B cell (primary cell): ENCODE results near the gene BCAN. TPM values are rescaled to one million over a fixed set of nuclear protein-coding genes. Genes with fewer than 3 reads are reported as not detected.

Experiments used
- ATAC-seq: fragments of 200-7000 bp; cut with Tn5 transposase; one replicate; pipeline ENCODE4 v1.10.0; 2021; ENCODE audit warnings: low read depth, mild to moderate bottlenecking, moderate number of reproducible peaks, moderate library complexity
- CTCF ChIA-PET: fragments of 350-600 bp; sonication (Branson Sonifier 250); formaldehyde crosslinking; loops from one replicate; lab custom pipeline; 2021; ENCODE audit warnings: antibody characterized with exemption, inconsistent platforms; lab: Charles Lee
- POLR2A ChIA-PET: fragments of 350-600 bp; sonication (Branson Sonifier 250); formaldehyde crosslinking; loops from one replicate; lab custom pipeline; 2021; ENCODE audit warnings: antibody characterized with exemption; lab: Charles Lee
- DNase-seq: peaks from one replicate; pipeline ENCODE4 v3.0.0; 2013
- H2AFZ ChIP-seq: 2 replicates; pipeline ENCODE4 v1.6.1; 2012; ENCODE audit warnings: mild to moderate bottlenecking, low read depth, low read length; ENCODE audit not compliant: insufficient read depth, poor library complexity, severe bottlenecking
- H3K27ac ChIP-seq, 2 donors: 1 replicate in 1 of 2; 2 replicates in 1 of 2; pipeline ENCODE4 v1.5.1; 2012 to 2013; ENCODE audit warnings: low read length in 2 of 2, mild to moderate bottlenecking in 2 of 2, moderate library complexity in 1 of 2
- H3K27me3 ChIP-seq, 4 experiments: fragments of 200-600 bp in 1 of 4; sonication (generic) in 1 of 4; replicated peaks in 1 of 4; 1 replicate in 2 of 4; 2 replicates in 2 of 4; pipeline versions ENCODE4 v1.6.1 to v1.7.0; 2013 to 2016; ENCODE audit warnings: low read length in 3 of 4, mild to moderate bottlenecking in 2 of 4, mixed read lengths in 1 of 4, moderate library complexity in 1 of 4; ENCODE audit not compliant: insufficient read depth in 4 of 4, control insufficient read depth in 3 of 4; ENCODE audit errors: control extremely low read depth in 1 of 4
- H3K36me3 ChIP-seq, 2 experiments: replicated peaks in 1 of 2; 1 replicate in 1 of 2; 2 replicates in 1 of 2; pipeline versions ENCODE4 v1.6.1 to v1.7.1; 2013; ENCODE audit warnings: low read length in 1 of 2; ENCODE audit not compliant: insufficient read depth in 2 of 2, control insufficient read depth in 1 of 2; ENCODE audit errors: control extremely low read depth in 1 of 2, extremely low read depth in 1 of 2
- H3K4me1 ChIP-seq, 2 donors: fragments of 200-600 bp in 1 of 2; sonication (generic) in 1 of 2; 1 replicate in 1 of 2; 2 replicates in 1 of 2; pipeline versions ENCODE4 v1.5.1 to v1.6.1; 2013 to 2017; ENCODE audit warnings: low read length in 2 of 2; ENCODE audit not compliant: control insufficient read depth in 2 of 2, insufficient read depth in 2 of 2
- H3K4me2 ChIP-seq: replicated peaks from 2 replicates; pipeline ENCODE3; 2012; ENCODE audit warnings: mild to moderate bottlenecking, low read depth, low read length; ENCODE audit not compliant: poor library complexity, severe bottlenecking
- H3K4me3 ChIP-seq, 5 experiments: fragments of 200-600 bp in 1 of 5; sonication (generic) in 1 of 5; 1 replicate in 3 of 5; 2 replicates in 2 of 5; pipeline versions ENCODE4 v1.5.1 to v1.7.0; 2011 to 2016; ENCODE audit warnings: low read length in 4 of 5, mild to moderate bottlenecking in 4 of 5, low read depth in 2 of 5, control low read depth in 1 of 5, moderate library complexity in 1 of 5; ENCODE audit not compliant: insufficient read depth in 1 of 5; ENCODE audit errors: control extremely low read depth in 1 of 5, extremely low read depth in 1 of 5
- H3K79me2 ChIP-seq: fragments of 200-600 bp; sonication (generic); one replicate; pipeline ENCODE4 v1.6.0; 2016; ENCODE audit warnings: low read length; ENCODE audit not compliant: control insufficient read depth, insufficient read depth
- H3K9ac ChIP-seq: fragments of 200-600 bp; sonication (generic); 2 replicates; pipeline ENCODE4 v1.6.1; 2017; ENCODE audit warnings: mild to moderate bottlenecking, low read length, moderate library complexity
- H3K9me3 ChIP-seq, 3 donors: one replicate each; pipeline versions ENCODE4 v1.6.1 to v1.7.1; 2013; ENCODE audit warnings: low read length in 2 of 3; ENCODE audit not compliant: control insufficient read depth in 2 of 3, insufficient read depth in 1 of 3; ENCODE audit errors: control extremely low read depth in 1 of 3
- H4K20me1 ChIP-seq: 2 replicates; pipeline ENCODE4 v1.6.0; 2012; ENCODE audit warnings: mild to moderate bottlenecking, low read length; ENCODE audit not compliant: insufficient read depth, control insufficient read depth, poor library complexity, severe bottlenecking
- H3K27ac Mint-ChIP-seq: one replicate; pipeline ENCODE4 v1.8.0; 2021; ENCODE audit warnings: mixed read lengths
- H3K27me3 Mint-ChIP-seq: one replicate; pipeline ENCODE4 v1.8.0; 2021; ENCODE audit warnings: mixed read lengths
- H3K4me1 Mint-ChIP-seq: one replicate; pipeline ENCODE4 v1.8.0; 2021; ENCODE audit warnings: mixed read lengths
- H3K4me3 Mint-ChIP-seq: one replicate; pipeline ENCODE4 v1.8.0; 2021; ENCODE audit warnings: mixed read lengths
- H3K9me3 Mint-ChIP-seq: one replicate; pipeline ENCODE4 v1.8.0; 2022; ENCODE audit warnings: mixed read lengths; ENCODE audit not compliant: insufficient read depth
- CTCF ChIP-seq: fragments of 200-600 bp; IDR thresholded peaks from one replicate; pipeline ENCODE4 v1.8.0; 2022; ENCODE audit warnings: antibody characterized with exemption, mild to moderate bottlenecking
- EZH2 ChIP-seq: IDR thresholded peaks from 2 replicates; pipeline ENCODE4 v1.6.1; 2012; ENCODE audit warnings: borderline replicate concordance, low read depth, mild to moderate bottlenecking, moderate library complexity, low read length; ENCODE audit not compliant: insufficient read depth, poor library complexity, severe bottlenecking
- WGBS: methylation state at CpG from one replicate; pipeline ENCODE4 v1.1.5; 2013; ENCODE audit warnings: missing lambda C conversion rate; ENCODE audit not compliant: insufficient coverage; 5-methylcytosine and 5-hydroxymethylcytosine counted together
- intact Hi-C: fragments of 100-400 bp; cut with micrococcal nuclease; formaldehyde crosslinking; loops from one replicate; pipeline ENCODE4 v1.10.0; 2022
- polyA plus RNA-seq: library from polyadenylated mRNA; depleted of rRNA; stranded (reverse); fragments of >200 nt; gene quantifications from 2 replicates; pipeline ENCODE4 v1.2.3, GENCODE V29; 2012
- total RNA-seq, 2 donors: library from RNA; stranded (reverse); fragments of 120-200 nt in 1 of 2; gene quantifications; 1 replicate in 1 of 2; 2 replicates in 1 of 2; pipeline versions ENCODE4 v1.2.3 to v1.2.4, GENCODE V29; 2013 to 2022

BCAN gene
- total and polyA plus RNA-seq, 2 donors (not counting 1 experiment from before 2014, with no cell fraction given), result not detected

GRCh38 chr1:156648496-156648895 is 6.6 kb downstream of the BCAN start:
- Histone ChIP-seq H3K27me3 (peaks cover 0 to 82% (median 42%) of the 10 kb centered on the region in 4 experiments), H3K79me2 (no peaks in the 10 kb centered on the region), H3K4me3 (no peak overlapping the region), H3K36me3 (no peaks in the 10 kb centered on the region), H4K20me1 (no peaks in the 10 kb centered on the region), H3K4me1 (peaks cover 4 to 5% of the 10 kb centered on the region in 2 donors), H3K4me2 (no peak overlapping the region), H3K9ac (no peak overlapping the region), H3K27ac (no peak overlapping the region), H3K9me3 (peaks cover 0 to 5% (median 0%) of the 10 kb centered on the region in 3 donors), H2AFZ (no peak overlapping the region)
- POLR2A ChIA-PET, result no interaction called here
- ATAC-seq (no peak), DNase-seq (no peak)
- Mint-ChIP-seq H3K27me3 (peaks cover 77% of the 10 kb centered on the region), H3K4me1 (peaks cover 3% of the 10 kb centered on the region), H3K4me3 (no peak overlapping the region), H3K9me3 (no peaks in the 10 kb centered on the region), H3K27ac (no peak overlapping the region)
- CTCF ChIA-PET, result interaction anchor here (0.7 to 1.5 kb wide), 10 partner anchors 9 to 211 kb away, joined by 3 to 6 read pairs (median 3); no protein-coding TSS in a partner anchor
- intact Hi-C loops, result no loop called here
- TF ChIP-seq CTCF, result no peak
- WGBS, result 76% methylated on average over 8 of the region's 10 CpGs

GRCh38 chr1:156648951-156649350 is 7.0 kb downstream of the BCAN start:
- no peak overlapping the region for H3K4me3 Mint-ChIP-seq
- H3K27me3 Mint-ChIP-seq, result peaks cover 78% of the 10 kb centered on the region
- WGBS, result 27% methylated on average over 2 of the region's 2 CpGs
- intact Hi-C loops, result no loop called here
- Histone ChIP-seq H3K79me2 (no peaks in the 10 kb centered on the region), H3K36me3 (no peaks in the 10 kb centered on the region), H3K9ac (no peak overlapping the region), H3K27me3 (peaks cover 0 to 82% (median 45%) of the 10 kb centered on the region in 4 experiments), H3K4me1 (peaks cover 0 to under 1% of the 10 kb centered on the region in 2 donors), H3K27ac (no peak overlapping the region), H4K20me1 (no peaks in the 10 kb centered on the region), H3K9me3 (peaks cover 0 to 5% (median 0%) of the 10 kb centered on the region in 3 donors), H2AFZ (no peak overlapping the region), H3K4me3 (no peak overlapping the region), H3K4me2 (no peak overlapping the region)
- TF ChIP-seq EZH2 (no peak), CTCF (no peak)
- H3K4me1 Mint-ChIP-seq, result no peaks in the 10 kb centered on the region
- POLR2A ChIA-PET, result no interaction called here
- CTCF ChIA-PET, result interaction anchor here (0.7 to 1.5 kb wide), 11 partner anchors 9 to 263 kb away, joined by 3 to 6 read pairs (median 3); no protein-coding TSS in a partner anchor
- H3K9me3 Mint-ChIP-seq, result no peaks in the 10 kb centered on the region
- DNase-seq (no peak), ATAC-seq (no peak)
- H3K27ac Mint-ChIP-seq, result no peak overlapping the region
